VCaP (cell line): ENCODE measurements around the gene AASS.

ENCODE experiments used
- H3K27ac ChIP-seq: fragments of 450-650 bp; 2 replicates; pipeline ENCODE4 v1.5.1; 2017
- CTCF ChIP-seq: fragments of 450-650 bp; conservative IDR thresholded peaks from 2 replicates; pipeline ENCODE4 v1.5.1; 2017; ENCODE audit warnings: mild to moderate bottlenecking, moderate library complexity

AASS gene

DNA sequence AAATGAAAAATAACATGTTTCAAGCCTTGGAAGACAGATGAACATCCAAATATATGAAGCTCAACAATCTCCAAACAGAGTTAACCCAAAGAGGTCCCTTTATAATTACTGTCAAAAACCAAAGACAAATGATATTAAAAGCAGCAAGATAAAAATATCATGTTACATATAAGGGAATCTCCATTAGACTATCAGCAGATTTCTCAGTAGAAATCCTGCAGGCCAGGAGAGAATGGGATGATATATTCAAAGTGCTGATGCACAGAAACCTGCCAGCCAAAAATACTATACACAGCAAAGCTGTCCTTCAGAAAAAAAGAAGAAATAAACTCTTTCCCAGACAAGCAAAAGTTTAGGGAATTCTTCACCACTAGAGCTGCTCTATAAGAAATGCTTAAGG lies 41.0 kb downstream of the AASS start:
- no peak overlapping the region for H3K27ac ChIP-seq
- TF ChIP-seq CTCF: no peak

DNA sequence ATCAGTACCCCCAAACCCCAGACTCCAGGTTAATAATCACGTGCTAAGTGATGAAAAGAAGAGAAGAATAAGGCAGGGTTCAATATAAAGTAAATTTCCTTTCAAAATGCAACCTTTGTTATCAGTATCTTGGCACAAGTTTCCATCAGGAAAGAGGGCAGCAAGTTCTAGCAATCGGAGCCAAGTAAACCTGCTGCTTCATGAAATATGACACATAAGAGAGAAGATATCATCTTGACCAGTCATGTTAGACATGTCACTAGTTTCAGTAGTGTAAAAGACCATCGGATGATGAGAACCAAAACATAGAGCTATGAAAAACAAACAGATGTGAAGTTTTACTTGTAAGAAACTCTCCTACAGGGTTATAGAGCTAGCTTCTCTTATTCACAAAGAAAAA lies 44.0 kb downstream of the AASS start:
- no peak overlapping the region for H3K27ac ChIP-seq
- no peak for TF ChIP-seq CTCF

DNA sequence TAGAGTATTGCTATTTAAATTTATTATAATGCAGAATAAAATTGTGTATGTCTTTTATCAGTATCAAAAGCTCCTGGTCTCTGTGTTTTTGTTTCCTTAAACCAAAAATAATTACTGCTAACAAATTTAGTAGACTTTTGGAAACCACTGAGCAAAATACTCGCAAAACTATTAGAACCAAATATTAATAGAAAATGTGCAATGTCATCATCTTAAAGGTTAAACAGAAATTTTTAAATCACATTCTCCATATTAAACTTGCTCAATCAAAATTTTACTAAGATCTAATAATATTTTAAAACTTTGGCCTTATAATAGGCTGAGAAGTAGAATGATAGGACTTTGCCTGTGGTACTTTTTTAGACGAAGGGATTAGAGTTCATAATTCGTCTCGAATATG lies 48.4 kb downstream of the AASS start:
- no peak for TF ChIP-seq CTCF
- H3K27ac ChIP-seq: no peak overlapping the region

GRCh38 chr7:122094549-122094948 lies 49.5 kb downstream of the AASS start:
- TF ChIP-seq CTCF: no peak
- H3K27ac ChIP-seq: no peak overlapping the region

- TF ChIP-seq CTCF: peak; percentile 97
- H3K27ac ChIP-seq: no peak overlapping the region
Measured at GRCh38 chr7:122092964-122093797, 50.9 kb downstream of the AASS start.

DNA sequence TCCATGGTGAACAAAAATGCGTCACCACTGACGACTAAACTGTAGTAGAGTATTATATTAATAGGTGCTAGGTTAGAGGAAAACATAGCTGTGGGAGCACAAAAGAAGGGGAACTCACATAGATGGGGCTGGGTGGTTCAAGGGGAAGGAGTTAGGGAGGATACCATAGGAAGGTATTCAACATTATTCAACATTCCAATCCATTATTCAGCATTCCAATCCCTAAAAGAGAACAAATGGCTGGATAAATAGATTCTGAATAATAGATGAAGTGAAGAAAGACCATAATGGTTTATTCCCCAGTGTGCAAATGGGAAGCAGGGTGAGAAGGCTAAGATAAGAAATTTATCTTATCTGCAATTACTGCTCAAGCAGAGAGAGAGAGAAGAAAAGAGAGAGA lies 61.4 kb downstream of the AASS start:
- no peak overlapping the region for H3K27ac ChIP-seq
- TF ChIP-seq CTCF: no peak

DNA sequence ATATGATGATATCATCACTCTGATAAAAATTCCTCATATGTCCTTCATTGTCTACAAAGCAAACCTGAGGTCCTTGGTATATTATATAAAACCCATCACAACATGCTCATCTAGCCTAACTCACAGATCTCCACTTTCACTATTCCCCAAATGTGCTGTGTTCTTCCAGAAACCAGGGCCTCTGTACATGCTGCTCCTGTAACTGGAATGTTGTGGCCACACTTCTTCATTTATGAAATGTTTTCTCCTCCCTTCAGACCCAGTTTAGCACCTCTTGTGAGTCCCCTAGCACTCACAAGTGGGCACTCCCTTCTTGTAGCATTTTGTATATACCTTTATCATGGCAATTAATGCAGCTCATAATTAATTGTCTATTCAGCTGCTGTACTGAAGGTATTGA lies 61.9 kb downstream of the AASS start:
- H3K27ac ChIP-seq: no peak overlapping the region
- no peak for TF ChIP-seq CTCF
